ENCODE measurements around the gene MEGF8.

MEGF8 gene

GRCh38 chr19:42325308-42325895 is at the start of gene MEGF8:
MEGF8 (plus strand) TSS chr19:42325635; CDS start chr19:42326244, 609 bp downstream.
- Histone ChIP-seq H3K36me3 (ENCODE audit: control insufficient read depth, insufficient read depth, low read length) (no peaks in the 10 kb centered on the region), H3K4me3 (ENCODE audit: low read depth, low read length) (peak within 1 kb of the TSS; percentile 84), H3K4me1 (ENCODE audit: control insufficient read depth, insufficient read depth, low read length) (peaks cover 4% of the 10 kb centered on the region), H3K9me3 (ENCODE audit: control insufficient read depth, insufficient read depth, low read length) (no peaks in the 10 kb centered on the region), H3K27me3 (ENCODE audit: control insufficient read depth, insufficient read depth, low read length) (peaks cover 15% of the 10 kb centered on the region), H3K9ac (ENCODE audit: low read depth, low read length) (peak within 1 kb of the TSS; percentile 83)

GRCh38 chr19:42276284-42276683 is 49.2 kb upstream of the MEGF8 start:
- Histone ChIP-seq H3K27me3 (ENCODE audit: control insufficient read depth, insufficient read depth, low read length) (no peaks in the 10 kb centered on the region), H3K9me3 (ENCODE audit: control insufficient read depth, insufficient read depth, low read length) (no peaks in the 10 kb centered on the region), H3K4me3 (ENCODE audit: low read depth, low read length) (no peak overlapping the region), H3K4me1 (ENCODE audit: control insufficient read depth, insufficient read depth, low read length) (peaks cover 3% of the 10 kb centered on the region), H3K9ac (ENCODE audit: low read depth, low read length) (no peak overlapping the region), H3K36me3 (ENCODE audit: control insufficient read depth, insufficient read depth, low read length) (peaks cover 12% of the 10 kb centered on the region)

GRCh38 chr19:42276821-42277220 is 48.6 kb upstream of the MEGF8 start:
- H3K9me3 ChIP-seq (ENCODE audit: control insufficient read depth, insufficient read depth, low read length), result no peaks in the 10 kb centered on the region
- H3K9ac ChIP-seq (ENCODE audit: low read depth, low read length), result no peak overlapping the region
- no peak overlapping the region for H3K4me3 ChIP-seq (ENCODE audit: low read depth, low read length)
- H3K36me3 ChIP-seq (ENCODE audit: control insufficient read depth, insufficient read depth, low read length), result peaks cover 12% of the 10 kb centered on the region
- H3K27me3 ChIP-seq (ENCODE audit: control insufficient read depth, insufficient read depth, low read length), result no peaks in the 10 kb centered on the region
- peaks cover 7% of the 10 kb centered on the region for H3K4me1 ChIP-seq (ENCODE audit: control insufficient read depth, insufficient read depth, low read length)

GRCh38 chr19:42277821-42278451 is 47.5 kb upstream of the MEGF8 start:
- H3K9me3 ChIP-seq (ENCODE audit: control insufficient read depth, insufficient read depth, low read length), result no peaks in the 10 kb centered on the region

GRCh38 chr19:42278452-42279154 is 46.8 kb upstream of the MEGF8 start:
- peaks cover 20% of the 10 kb centered on the region for H3K4me1 ChIP-seq (ENCODE audit: control insufficient read depth, insufficient read depth, low read length)
- H3K4me3 ChIP-seq (ENCODE audit: low read depth, low read length), result no peak overlapping the region
- H3K9me3 ChIP-seq (ENCODE audit: control insufficient read depth, insufficient read depth, low read length), result no peaks in the 10 kb centered on the region
- H3K9ac ChIP-seq (ENCODE audit: low read depth, low read length), result no peak overlapping the region
- H3K36me3 ChIP-seq (ENCODE audit: control insufficient read depth, insufficient read depth, low read length), result peaks cover 6% of the 10 kb centered on the region
- no peaks in the 10 kb centered on the region for H3K27me3 ChIP-seq (ENCODE audit: control insufficient read depth, insufficient read depth, low read length)

More at GRCh38 chr19:42277821-42278451, 47.5 kb upstream of the MEGF8 start:
- Histone ChIP-seq H3K4me3 (ENCODE audit: low read depth, low read length) (no peak overlapping the region), H3K9ac (ENCODE audit: low read depth, low read length) (no peak overlapping the region), H3K27me3 (ENCODE audit: control insufficient read depth, insufficient read depth, low read length) (no peaks in the 10 kb centered on the region), H3K4me1 (ENCODE audit: control insufficient read depth, insufficient read depth, low read length) (peaks cover 15% of the 10 kb centered on the region), H3K36me3 (ENCODE audit: control insufficient read depth, insufficient read depth, low read length) (peaks cover 12% of the 10 kb centered on the region)

GRCh38 chr19:42279155-42279901 is 46.1 kb upstream of the MEGF8 start:
- peaks cover 20% of the 10 kb centered on the region for H3K4me1 ChIP-seq (ENCODE audit: control insufficient read depth, insufficient read depth, low read length)
- peak overlapping the region; percentile 67 for H3K4me3 ChIP-seq (ENCODE audit: low read depth, low read length)
- no peaks in the 10 kb centered on the region for H3K36me3 ChIP-seq (ENCODE audit: control insufficient read depth, insufficient read depth, low read length)
- H3K9ac ChIP-seq (ENCODE audit: low read depth, low read length), result peak overlapping the region; percentile 76
- no peaks in the 10 kb centered on the region for H3K9me3 ChIP-seq (ENCODE audit: control insufficient read depth, insufficient read depth, low read length)
- no peaks in the 10 kb centered on the region for H3K27me3 ChIP-seq (ENCODE audit: control insufficient read depth, insufficient read depth, low read length)

GRCh38 chr19:42279902-42280814 is 45.3 kb upstream of the MEGF8 start:
- Histone ChIP-seq H3K27me3 (ENCODE audit: control insufficient read depth, insufficient read depth, low read length) (no peaks in the 10 kb centered on the region), H3K9ac (ENCODE audit: low read depth, low read length) (peak overlapping the region; percentile 76), H3K9me3 (ENCODE audit: control insufficient read depth, insufficient read depth, low read length) (no peaks in the 10 kb centered on the region), H3K4me1 (ENCODE audit: control insufficient read depth, insufficient read depth, low read length) (peaks cover 20% of the 10 kb centered on the region), H3K4me3 (ENCODE audit: low read depth, low read length) (peak overlapping the region; percentile 67), H3K36me3 (ENCODE audit: control insufficient read depth, insufficient read depth, low read length) (no peaks in the 10 kb centered on the region)

GRCh38 chr19:42280815-42281145 is 44.7 kb upstream of the MEGF8 start:
- H3K9ac ChIP-seq (ENCODE audit: low read depth, low read length), result no peak overlapping the region
- peaks cover 22% of the 10 kb centered on the region for H3K4me1 ChIP-seq (ENCODE audit: control insufficient read depth, insufficient read depth, low read length)
- no peaks in the 10 kb centered on the region for H3K9me3 ChIP-seq (ENCODE audit: control insufficient read depth, insufficient read depth, low read length)
- H3K36me3 ChIP-seq (ENCODE audit: control insufficient read depth, insufficient read depth, low read length), result no peaks in the 10 kb centered on the region
- H3K4me3 ChIP-seq (ENCODE audit: low read depth, low read length), result peak overlapping the region; percentile 67
- no peaks in the 10 kb centered on the region for H3K27me3 ChIP-seq (ENCODE audit: control insufficient read depth, insufficient read depth, low read length)

GRCh38 chr19:42281146-42281826 is 44.1 kb upstream of the MEGF8 start:
- no peaks in the 10 kb centered on the region for H3K36me3 ChIP-seq (ENCODE audit: control insufficient read depth, insufficient read depth, low read length)
- peaks cover 22% of the 10 kb centered on the region for H3K4me1 ChIP-seq (ENCODE audit: control insufficient read depth, insufficient read depth, low read length)
- H3K9ac ChIP-seq (ENCODE audit: low read depth, low read length), result no peak overlapping the region
- H3K9me3 ChIP-seq (ENCODE audit: control insufficient read depth, insufficient read depth, low read length), result no peaks in the 10 kb centered on the region
- no peaks in the 10 kb centered on the region for H3K27me3 ChIP-seq (ENCODE audit: control insufficient read depth, insufficient read depth, low read length)
- H3K4me3 ChIP-seq (ENCODE audit: low read depth, low read length), result peak overlapping the region; percentile 54

- peaks cover 22% of the 10 kb centered on the region for H3K4me1 ChIP-seq (ENCODE audit: control insufficient read depth, insufficient read depth, low read length)
- no peak overlapping the region for H3K9ac ChIP-seq (ENCODE audit: low read depth, low read length)
- no peaks in the 10 kb centered on the region for H3K27me3 ChIP-seq (ENCODE audit: control insufficient read depth, insufficient read depth, low read length)
- H3K36me3 ChIP-seq (ENCODE audit: control insufficient read depth, insufficient read depth, low read length), result peaks cover 5% of the 10 kb centered on the region
- peak overlapping the region; percentile 54 for H3K4me3 ChIP-seq (ENCODE audit: low read depth, low read length)
- H3K9me3 ChIP-seq (ENCODE audit: control insufficient read depth, insufficient read depth, low read length), result no peaks in the 10 kb centered on the region
These were observed 43.3 kb upstream of the MEGF8 start for GRCh38 chr19:42281827-42282762.

Measured in iPS-15b (cell line).